ENCODE results near the gene TBC1D9. TPM values are rescaled to one million over a fixed set of nuclear protein-coding genes. Genes with fewer than 3 reads are reported as not detected.

TBC1D9 gene
- total RNA-seq, 1 donor from 2014 or later: 42.6 TPM

DNA sequence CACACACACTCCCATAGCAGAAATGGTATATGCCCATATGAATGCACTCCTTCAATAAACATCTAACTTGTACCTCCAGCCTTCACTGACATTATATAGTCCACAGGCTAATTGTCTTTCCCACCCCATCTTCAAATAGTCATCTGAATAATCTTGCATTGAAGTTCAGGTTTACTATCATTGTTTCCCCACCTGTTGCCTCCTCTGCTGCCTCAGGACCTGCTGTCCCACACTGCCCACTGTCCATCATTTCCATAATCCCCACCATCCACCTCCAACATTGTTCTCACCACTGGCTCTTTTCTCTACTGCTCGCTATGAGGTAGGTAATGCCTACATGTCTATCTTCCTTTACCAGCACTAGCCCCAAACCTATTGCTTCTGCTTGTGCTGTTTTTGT, 66.1 kb downstream of the TBC1D9 start:
- no peaks in the 10 kb centered on the region for H3K9me3 ChIP-seq
- intact Hi-C loops (cut with DNase I): no loop called here
- H3K36me3 ChIP-seq: peaks cover 10% of the 10 kb centered on the region
- TF ChIP-seq, protein P1, sequence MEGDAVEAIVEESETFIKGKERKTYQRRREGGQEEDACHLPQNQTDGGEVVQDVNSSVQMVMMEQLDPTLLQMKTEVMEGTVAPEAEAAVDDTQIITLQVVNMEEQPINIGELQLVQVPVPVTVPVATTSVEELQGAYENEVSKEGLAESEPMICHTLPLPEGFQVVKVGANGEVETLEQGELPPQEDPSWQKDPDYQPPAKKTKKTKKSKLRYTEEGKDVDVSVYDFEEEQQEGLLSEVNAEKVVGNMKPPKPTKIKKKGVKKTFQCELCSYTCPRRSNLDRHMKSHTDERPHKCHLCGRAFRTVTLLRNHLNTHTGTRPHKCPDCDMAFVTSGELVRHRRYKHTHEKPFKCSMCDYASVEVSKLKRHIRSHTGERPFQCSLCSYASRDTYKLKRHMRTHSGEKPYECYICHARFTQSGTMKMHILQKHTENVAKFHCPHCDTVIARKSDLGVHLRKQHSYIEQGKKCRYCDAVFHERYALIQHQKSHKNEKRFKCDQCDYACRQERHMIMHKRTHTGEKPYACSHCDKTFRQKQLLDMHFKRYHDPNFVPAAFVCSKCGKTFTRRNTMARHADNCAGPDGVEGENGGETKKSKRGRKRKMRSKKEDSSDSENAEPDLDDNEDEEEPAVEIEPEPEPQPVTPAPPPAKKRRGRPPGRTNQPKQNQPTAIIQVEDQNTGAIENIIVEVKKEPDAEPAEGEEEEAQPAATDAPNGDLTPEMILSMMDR (IDR thresholded peaks at IDR 0.05): no peak
- no peaks in the 10 kb centered on the region for H3K27me3 ChIP-seq (ENCODE audit: low read depth)
- no peak overlapping the region for H3K4me3 ChIP-seq
- H3K4me1 ChIP-seq: peaks cover 44% of the 10 kb centered on the region
- DNase-seq (no peak), ATAC-seq (no peak)
- no peak overlapping the region for H3K27ac ChIP-seq

DNA sequence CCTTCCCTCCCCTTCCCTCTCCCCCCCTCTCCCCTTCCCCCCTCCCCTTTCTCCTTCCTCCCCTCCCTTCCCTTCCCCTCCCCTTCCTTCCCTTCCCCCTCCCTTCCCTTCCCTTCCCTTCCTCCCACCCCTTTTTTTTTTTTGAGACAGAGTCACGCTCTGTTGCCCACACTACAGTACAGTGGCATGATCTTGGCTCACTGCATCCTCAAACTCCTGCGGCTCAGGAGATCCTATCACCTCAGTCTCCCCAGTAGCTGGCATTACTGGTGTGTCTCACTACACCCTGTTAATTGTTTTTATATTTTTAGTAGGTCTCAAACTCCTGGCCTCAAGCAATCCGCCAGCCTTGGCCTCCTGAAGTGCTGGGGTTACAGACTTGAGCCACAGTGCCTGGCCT, 66.6 kb downstream of the TBC1D9 start:
- Histone ChIP-seq H3K4me1 (peaks cover 44% of the 10 kb centered on the region), H3K27me3 (ENCODE audit: low read depth) (no peaks in the 10 kb centered on the region), H3K27ac (no peak overlapping the region), H3K4me3 (no peak overlapping the region), H3K36me3 (peaks cover 14% of the 10 kb centered on the region), H3K9me3 (no peaks in the 10 kb centered on the region)
- DNase-seq: no peak
- intact Hi-C loops (cut with DNase I): no loop called here
- TF ChIP-seq, protein P1 (IDR thresholded peaks at IDR 0.05): no peak
- no peak for ATAC-seq

DNA sequence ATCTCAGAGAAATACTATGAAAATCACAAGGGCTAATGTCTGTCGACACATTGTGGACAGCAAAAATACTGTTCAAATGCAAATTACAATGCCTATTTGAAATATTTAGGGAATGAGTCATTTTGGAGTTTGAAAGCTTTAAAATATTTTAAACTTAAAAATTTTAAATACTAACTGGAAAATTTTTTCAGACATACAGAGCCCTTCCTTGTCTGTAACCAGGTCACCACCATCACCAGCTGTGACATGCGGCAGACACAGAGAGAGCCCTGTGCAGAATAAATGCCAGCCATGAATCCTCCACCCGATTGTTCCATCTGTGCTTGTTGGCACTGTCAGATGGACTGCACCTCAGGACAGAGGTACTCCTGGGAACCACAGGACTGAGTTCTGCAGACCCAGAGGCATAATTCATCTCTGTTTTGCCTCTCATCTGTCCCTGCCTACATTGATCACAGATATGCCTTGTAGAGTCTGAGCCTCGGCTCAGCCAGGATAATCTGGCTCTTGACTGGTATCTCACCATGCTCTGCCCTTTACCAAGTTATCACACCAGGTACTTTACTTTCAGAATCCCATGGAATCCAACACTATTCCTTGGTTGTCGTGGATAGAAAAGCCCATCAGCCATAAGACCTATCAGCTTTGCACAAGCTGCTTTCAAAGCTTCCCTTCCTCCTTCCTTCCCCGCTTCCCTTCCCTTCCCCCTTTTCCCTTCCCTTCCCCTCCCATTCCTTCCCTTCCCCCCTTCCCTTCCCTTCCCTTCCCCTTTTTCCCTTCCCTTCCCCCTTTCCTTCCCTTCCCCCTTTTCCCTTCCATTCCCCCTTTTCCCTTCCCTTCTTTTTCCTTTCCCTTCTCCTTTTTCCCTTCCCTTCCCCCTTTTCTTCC, 67.2 kb downstream of the TBC1D9 start:
- no peak overlapping the region for H3K4me3 ChIP-seq
- H3K4me1 ChIP-seq: peaks cover 41% of the 10 kb centered on the region
- H3K9me3 ChIP-seq: no peaks in the 10 kb centered on the region
- peaks cover 14% of the 10 kb centered on the region for H3K36me3 ChIP-seq
- ATAC-seq (no peak), DNase-seq (no peak)
- H3K27ac ChIP-seq: no peak overlapping the region
- no peaks in the 10 kb centered on the region for H3K27me3 ChIP-seq (ENCODE audit: low read depth)
- intact Hi-C loops (cut with DNase I): no loop called here
- TF ChIP-seq, protein P1 (IDR thresholded peaks at IDR 0.05): no peak

DNA sequence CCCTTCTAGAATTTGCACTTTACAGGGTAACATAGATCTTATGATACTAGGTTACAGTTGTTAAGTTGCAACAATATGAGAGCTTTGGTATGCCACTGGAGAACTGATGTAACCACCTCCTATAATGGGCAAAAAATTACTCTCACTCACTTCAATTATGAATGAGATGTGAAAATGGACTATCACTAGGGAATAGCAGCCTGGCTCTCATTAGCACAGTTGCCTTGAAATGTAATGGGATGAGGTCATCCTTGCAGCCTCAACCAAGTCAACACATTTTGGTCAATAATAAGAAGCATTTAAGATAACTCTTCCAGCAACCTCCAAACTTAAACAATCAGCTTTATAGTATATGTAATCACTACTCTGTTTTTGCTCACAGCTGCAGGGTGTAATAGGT, 69.4 kb downstream of the TBC1D9 start:
- no peak overlapping the region for H3K27ac ChIP-seq
- no peak for ATAC-seq
- no peak for DNase-seq
- H3K9me3 ChIP-seq: no peaks in the 10 kb centered on the region
- H3K4me3 ChIP-seq: no peak overlapping the region
- intact Hi-C loops (cut with DNase I): no loop called here
- H3K27me3 ChIP-seq (ENCODE audit: low read depth): no peaks in the 10 kb centered on the region
- peaks cover 20% of the 10 kb centered on the region for H3K36me3 ChIP-seq
- TF ChIP-seq, protein P1 (IDR thresholded peaks at IDR 0.05): no peak
- H3K4me1 ChIP-seq: peaks cover 20% of the 10 kb centered on the region

DNA sequence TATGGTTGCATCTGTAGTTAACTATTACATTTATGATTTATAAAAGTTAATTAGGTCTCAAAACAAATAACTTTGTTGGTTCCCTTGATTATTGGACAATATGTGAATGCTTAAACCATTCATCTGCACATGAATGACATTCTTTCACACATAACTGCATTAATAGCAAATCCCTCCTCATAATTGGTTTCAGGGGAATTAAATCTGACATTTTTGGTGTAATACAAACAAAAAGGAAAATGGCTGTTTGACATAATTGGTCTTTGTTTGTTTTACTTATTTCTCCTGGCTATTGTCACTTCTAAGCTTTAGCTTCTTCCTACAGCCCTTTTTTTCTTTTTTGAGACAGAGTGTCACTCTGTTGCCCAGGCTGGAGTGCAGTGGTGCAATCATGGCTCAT, 71.9 kb downstream of the TBC1D9 start:
- TF ChIP-seq, protein P1 (IDR thresholded peaks at IDR 0.05): no peak
- H3K27ac ChIP-seq: no peak overlapping the region
- H3K27me3 ChIP-seq (ENCODE audit: low read depth): no peaks in the 10 kb centered on the region
- peaks cover 23% of the 10 kb centered on the region for H3K36me3 ChIP-seq
- no peaks in the 10 kb centered on the region for H3K4me1 ChIP-seq
- H3K9me3 ChIP-seq: no peaks in the 10 kb centered on the region
- intact Hi-C loops (cut with DNase I): no loop called here
- no peak overlapping the region for H3K4me3 ChIP-seq
- ATAC-seq: no peak
- DNase-seq: no peak

Data from lower lobe of right lung (tissue), 2 donors.